HL-60 (cell line): Measurements from ENCODE around the gene RAB5IF.
"Not testable (repeated sequence)": the region's sequence is repeated elsewhere in the genome, so short reads cannot be mapped to it uniquely, and the experiment has no call there.

Source experiments
- DNase-seq, 2 experiments: peaks; one replicate each; pipeline ENCODE4 v3.0.0-alpha.2; 2010 to 2020; ENCODE audit warnings: low read depth in 1 of 2, low spot score in 1 of 2
- H3K27ac ChIP-seq: fragments of 250-450 bp; sonication (Bioruptor Pico); replicated peaks from 2 replicates; pipeline ENCODE4 v1.5.1; 2020; ENCODE audit warnings: mild to moderate bottlenecking, moderate library complexity
- H3K27me3 ChIP-seq: fragments of 250-450 bp; sonication (Bioruptor Pico); 2 replicates; pipeline ENCODE4 v1.5.1; 2021; ENCODE audit warnings: mild to moderate bottlenecking, moderate library complexity; ENCODE audit not compliant: insufficient read depth, poor library complexity, severe bottlenecking
- H3K4me3 ChIP-seq: replicated peaks from 2 replicates; pipeline ENCODE4 v1.5.1; 2011; ENCODE audit warnings: mild to moderate bottlenecking, control low read depth, low read length; ENCODE audit not compliant: insufficient read depth
- CTCF ChIP-seq: IDR thresholded peaks from one replicate; pipeline ENCODE4 v1.5.1; 2011; ENCODE audit warnings: low read length, control low read depth, inconsistent platforms; ENCODE audit not compliant: insufficient read depth
- GABPA ChIP-seq: IDR thresholded peaks from 2 replicates; pipeline ENCODE4 v1.6.1; 2012; ENCODE audit warnings: low read depth
- POLR2AphosphoS5 ChIP-seq: IDR thresholded peaks from 2 replicates; pipeline ENCODE4 v1.6.1; 2012; ENCODE audit warnings: low read depth
- REST ChIP-seq: IDR thresholded peaks from 2 replicates; pipeline ENCODE4 v1.6.1; 2012; ENCODE audit warnings: low read depth; ENCODE audit not compliant: insufficient replicate concordance
- SPI1 ChIP-seq: IDR thresholded peaks from 2 replicates; pipeline ENCODE4 v1.6.1; 2012; ENCODE audit warnings: low read depth, mild to moderate bottlenecking, borderline replicate concordance

RAB5IF gene

GRCh38 chr20:36633285-36633772 is 27.8 kb downstream of the RAB5IF start:
- Histone ChIP-seq H3K27me3 (no peaks in the 10 kb centered on the region), H3K27ac (no peak overlapping the region), H3K4me3 (no peak overlapping the region)
- DNase-seq, result no peak
- TF ChIP-seq REST (no peak), POLR2AphosphoS5 (no peak), GABPA (no peak), CTCF (no peak), SPI1 (no peak)

- H3K27ac ChIP-seq, result no peak overlapping the region
- TF ChIP-seq CTCF (no peak), REST (no peak), SPI1 (no peak), POLR2AphosphoS5 (no peak), GABPA (no peak)
These were observed 28.8 kb downstream of the RAB5IF start for GRCh38 chr20:36634342-36634741.

GRCh38 chr20:36638876-36639400 is 33.4 kb downstream of the RAB5IF start:
- H3K27me3 ChIP-seq, DNase-seq, H3K4me3 ChIP-seq, H3K27ac ChIP-seq: not testable (repeated sequence)

More at GRCh38 chr20:36634342-36634741, 28.8 kb downstream of the RAB5IF start:
- DNase-seq, result no peak
- H3K4me3 ChIP-seq, result no peak overlapping the region
- no peaks in the 10 kb centered on the region for H3K27me3 ChIP-seq

GRCh38 chr20:36641506-36641843 is 35.9 kb downstream of the RAB5IF start:
- H3K27me3 ChIP-seq, result no peaks in the 10 kb centered on the region
- no peak for TF ChIP-seq GABPA
- no peak for TF ChIP-seq POLR2AphosphoS5
- TF ChIP-seq REST, result no peak
- no peak for TF ChIP-seq SPI1
- TF ChIP-seq CTCF, result no peak
- DNase-seq, result no peak
- no peak overlapping the region for H3K27ac ChIP-seq
- H3K4me3 ChIP-seq, result no peak overlapping the region
